Chondrocyte (in vitro differentiated cells): ENCODE data around the gene INPP4B. TPM values are rescaled to one million over a fixed set of nuclear protein-coding genes. Genes with fewer than 3 reads are reported as not detected.

ENCODE experiments used
- DNase-seq: peaks from one replicate; pipeline ENCODE4 v3.0.0; 2021; ENCODE audit warnings: mixed read lengths, low spot score
- H3K27ac Mint-ChIP-seq: one replicate; pipeline ENCODE4 v1.8.0; 2021; ENCODE audit warnings: mild to moderate bottlenecking, moderate library complexity, mixed read lengths; ENCODE audit not compliant: unreplicated experiment
- H3K27me3 Mint-ChIP-seq: 2 replicates; pipeline ENCODE4 v1.8.0; 2021; ENCODE audit warnings: low read depth, mixed read lengths
- H3K36me3 Mint-ChIP-seq: 2 replicates; pipeline ENCODE4 v1.8.0; 2021; ENCODE audit warnings: low read depth, mixed read lengths
- H3K4me1 Mint-ChIP-seq: 2 replicates; pipeline ENCODE4 v1.8.0; 2021; ENCODE audit warnings: low read depth, mild to moderate bottlenecking, mixed read lengths
- H3K4me3 Mint-ChIP-seq: one replicate; pipeline ENCODE4 v1.8.0; 2021; ENCODE audit warnings: mild to moderate bottlenecking, moderate library complexity, mixed read lengths; ENCODE audit not compliant: unreplicated experiment
- H3K9me3 Mint-ChIP-seq: 2 replicates; pipeline ENCODE4 v1.8.0; 2021; ENCODE audit warnings: low read depth, mixed read lengths
- CTCF ChIP-seq: fragments of 200-600 bp; sonication (generic); IDR thresholded peaks from 2 replicates; pipeline ENCODE4 v1.5.0; 2021; ENCODE audit warnings: antibody characterized with exemption, mild to moderate bottlenecking, moderate library complexity
- total RNA-seq: library from RNA; stranded (reverse); gene quantifications from 3 replicates; pipeline ENCODE4 v1.2.1, GENCODE V29; 2021

Gene INPP4B
- total RNA-seq, 1 donor from 2014 or later: 30.0 TPM

- Mint-ChIP-seq H3K36me3 (no peaks in the 10 kb centered on the region), H3K4me3 (no peak overlapping the region), H3K4me1 (peaks cover 24% of the 10 kb centered on the region), H3K9me3 (no peaks in the 10 kb centered on the region), H3K27ac (peak overlapping the region; percentile 52), H3K27me3 (no peaks in the 10 kb centered on the region)
- no peak for DNase-seq
- TF ChIP-seq CTCF: no peak
These were observed 716.6 kb downstream of the INPP4B start for GRCh38 chr4:142129473-142129872.

- Mint-ChIP-seq H3K27ac (peak overlapping the region; percentile 75), H3K36me3 (no peaks in the 10 kb centered on the region), H3K4me1 (peaks cover 24% of the 10 kb centered on the region), H3K27me3 (no peaks in the 10 kb centered on the region), H3K4me3 (no peak overlapping the region), H3K9me3 (no peaks in the 10 kb centered on the region)
- no peak for DNase-seq
- TF ChIP-seq CTCF: no peak
These were observed 717.6 kb downstream of the INPP4B start for GRCh38 chr4:142128529-142128928.

GRCh38 chr4:142126890-142127497, 719.1 kb downstream of the INPP4B start:
- peak overlapping the region; percentile 7 for H3K27ac Mint-ChIP-seq
- TF ChIP-seq CTCF: peak; percentile 93
- no peak overlapping the region for H3K4me3 Mint-ChIP-seq
- no peaks in the 10 kb centered on the region for H3K27me3 Mint-ChIP-seq
- H3K4me1 Mint-ChIP-seq: peaks cover 24% of the 10 kb centered on the region
- no peak for DNase-seq
- no peaks in the 10 kb centered on the region for H3K9me3 Mint-ChIP-seq
- H3K36me3 Mint-ChIP-seq: peaks cover 1% of the 10 kb centered on the region

GRCh38 chr4:142124874-142125273, 721.2 kb downstream of the INPP4B start:
- Mint-ChIP-seq H3K27me3 (no peaks in the 10 kb centered on the region), H3K4me1 (peaks cover 10% of the 10 kb centered on the region), H3K9me3 (no peaks in the 10 kb centered on the region), H3K4me3 (no peak overlapping the region), H3K36me3 (peaks cover 5% of the 10 kb centered on the region), H3K27ac (no peak overlapping the region)
- TF ChIP-seq CTCF: no peak
- DNase-seq: no peak

GRCh38 chr4:142121448-142122350, 724.4 kb downstream of the INPP4B start:
- Mint-ChIP-seq H3K27me3 (no peaks in the 10 kb centered on the region), H3K36me3 (peaks cover 14% of the 10 kb centered on the region), H3K9me3 (no peaks in the 10 kb centered on the region), H3K4me1 (no peaks in the 10 kb centered on the region), H3K27ac (no peak overlapping the region), H3K4me3 (no peak overlapping the region)
- no peak for DNase-seq
- TF ChIP-seq CTCF: no peak
